Measurements from ENCODE around the gene DROSHA.

DNA sequence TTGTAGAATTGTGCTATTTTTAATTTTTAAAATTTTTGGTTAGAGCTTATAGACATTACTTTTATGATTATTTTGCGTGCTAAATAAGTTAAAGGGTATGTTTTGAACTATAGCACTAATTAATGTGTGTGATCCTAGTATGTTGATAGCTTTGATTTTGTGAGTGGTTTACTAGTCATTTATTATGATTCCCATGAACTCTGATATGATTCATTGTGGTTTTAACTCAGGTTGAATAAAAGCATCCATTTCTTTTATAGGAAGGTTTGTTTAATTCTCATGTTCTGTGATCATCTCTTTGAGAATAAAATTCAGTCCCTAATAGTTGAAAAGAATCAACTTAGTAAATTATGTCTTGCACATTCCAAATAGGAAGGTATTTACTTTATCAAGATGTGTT, 22.7 kb upstream of the DROSHA start:
- no peak for TF ChIP-seq TAF1 (IDR thresholded peaks at IDR 0.05; ENCODE audit: borderline replicate concordance, low read depth, low read length)
- no peak for TF ChIP-seq SREBF2 (IDR thresholded peaks at IDR 0.05; ENCODE audit: low read length)
- no peak for TF ChIP-seq TCF7 (IDR thresholded peaks at IDR 0.05; ENCODE audit: borderline replicate concordance)
- no peak for TF ChIP-seq SP1 (IDR thresholded peaks at IDR 0.05; ENCODE audit: low read depth, low read length)
